ENCODE data around the gene CCNK. TPM values are rescaled to one million over a fixed set of nuclear protein-coding genes. Genes with fewer than 3 reads are reported as not detected.

CCNK gene
- total and polyA plus RNA-seq, 2 of the 13 experiments (the other 11 are each of a cell fraction or from before 2014, with no cell fraction given), result 4.9 to 9.7 TPM

- TF ChIP-seq RERE (CRISPR knock-in tag; IDR thresholded peaks at IDR 0.05; ENCODE audit: low read depth), result peak; percentile 84; the same call in 1 of the 2 replicates
- TF ChIP-seq ZNF18 (CRISPR knock-in tag; IDR thresholded peaks at IDR 0.05; ENCODE audit: insufficient replicate concordance), result peak; percentile 96
- TF ChIP-seq ZNF337 (CRISPR knock-in tag; IDR thresholded peaks at IDR 0.05; ENCODE audit: borderline replicate concordance, low read depth), result no peak
- peak; percentile 100 for TF ChIP-seq HNF4G (IDR thresholded peaks at IDR 0.05; ENCODE audit: borderline replicate concordance, low read depth, low read length)
- peak; percentile 100 for TF ChIP-seq HNF4G (CRISPR knock-in tag; IDR thresholded peaks at IDR 0.05; ENCODE audit: borderline replicate concordance, low read depth)
- TF ChIP-seq MAFF (IDR thresholded peaks at IDR 0.05; ENCODE audit: low read depth, low read length), result no peak
- no peak for TF ChIP-seq RELA (CRISPR knock-in tag; IDR thresholded peaks at IDR 0.05)
- TF ChIP-seq SPEN (CRISPR knock-in tag; IDR thresholded peaks at IDR 0.05; ENCODE audit: low read depth), result peak; percentile 98
- TF ChIP-seq SNAPC4 (CRISPR knock-in tag; IDR thresholded peaks at IDR 0.05), result 0 out of 2 replicates have a peak, but pooled peaks have one; percentile 40
- no peak for TF ChIP-seq ZBTB26 (CRISPR knock-in tag; IDR thresholded peaks at IDR 0.05; ENCODE audit: borderline replicate concordance)
- TF ChIP-seq ZFP82 (CRISPR knock-in tag; IDR thresholded peaks at IDR 0.05; ENCODE audit: borderline replicate concordance), result no peak
- no peak for TF ChIP-seq TRAFD1 (CRISPR knock-in tag; IDR thresholded peaks at IDR 0.05; ENCODE audit: borderline replicate concordance)
Observed at GRCh38 chr14:99552572-99553216, 71.5 kb downstream of the CCNK start (continued).

Data from HepG2 (cell line).